Gastrocnemius medialis (tissue), 4 donors: ENCODE results near the gene TCF3. TPM values are rescaled to one million over a fixed set of nuclear protein-coding genes. Genes with fewer than 3 reads are reported as not detected.

Experiments used
- ATAC-seq, 2 donors: fragments of 150-250 bp; one replicate each; pipeline ENCODE4 v1.9.1; 2016
- DNase-seq, 2 donors: peaks; one replicate each; pipeline ENCODE4 v3.0.0-alpha.2; 2019
- H3K27ac ChIP-seq, 4 donors: fragments of 200-600 bp; sonication (generic); 1 replicate in 1 of 4; 2 replicates in 3 of 4; pipeline ENCODE4 v1.5.1; 2016 to 2018; ENCODE audit warnings: mild to moderate bottlenecking in 2 of 4, moderate library complexity in 1 of 4
- H3K27me3 ChIP-seq, 3 donors: fragments of 200-600 bp; sonication (generic) in 2 of 3; 1 replicate in 1 of 3; 2 replicates in 2 of 3; pipeline versions ENCODE4 v1.5.1 to v1.6.0; 2016 to 2019; ENCODE audit warnings: mild to moderate bottlenecking in 1 of 3, moderate library complexity in 1 of 3
- H3K36me3 ChIP-seq, 2 donors: fragments of 200-600 bp; sonication (generic) in 1 of 2; one replicate each; pipeline ENCODE4 v1.5.1; 2017 to 2018
- H3K4me1 ChIP-seq, 2 donors: fragments of 200-600 bp; sonication (generic) in 1 of 2; one replicate each; pipeline ENCODE4 v1.5.1; 2016 to 2017; ENCODE audit warnings: mild to moderate bottlenecking in 2 of 2
- H3K4me3 ChIP-seq, 4 donors: fragments of 200-600 bp; sonication (generic) in 3 of 4; 1 replicate in 1 of 4; 2 replicates in 3 of 4; pipeline ENCODE4 v1.5.1; 2016 to 2019; ENCODE audit warnings: mild to moderate bottlenecking in 2 of 4
- H3K9me3 ChIP-seq, 3 donors: fragments of 200-600 bp; sonication (generic) in 2 of 3; 1 replicate in 1 of 3; 2 replicates in 2 of 3; pipeline ENCODE4 v1.5.1; 2016 to 2019
- CTCF ChIP-seq, 5 experiments: fragments of 450-650 bp in 3 of 5; fragments of 200-600 bp in 2 of 5; sonication (generic) in 2 of 5; IDR thresholded peaks in 4 of 5; conservative IDR thresholded peaks in 1 of 5; 1 replicate in 4 of 5; 2 replicates in 1 of 5; pipeline ENCODE4 v1.5.1; 2016 to 2019; ENCODE audit warnings: antibody characterized with exemption in 5 of 5, mild to moderate bottlenecking in 3 of 5, moderate library complexity in 3 of 5
- POLR2A ChIP-seq, 2 donors: fragments of 450-650 bp; IDR thresholded peaks; one replicate each; pipeline ENCODE4 v1.6.1; 2017; ENCODE audit warnings: antibody characterized with exemption in 2 of 2, mild to moderate bottlenecking in 2 of 2, moderate library complexity in 2 of 2
- in situ Hi-C, 4 donors: fragments of 200-750 bp; cut with MboI; loops; one replicate each; pipeline versions ENCODE4 v1.15.0 to v1.8.0; 2017; ENCODE audit warnings: low sequenced_read_pairs in 4 of 4
- intact Hi-C: fragments of 100-400 bp; cut with DNase I; formaldehyde crosslinking; loops from one replicate; pipeline ENCODE4 v1.15.1; 2023; ENCODE audit warnings: low total_unique reads
- total RNA-seq, 4 donors: library from RNA; depleted of rRNA; stranded (reverse); fragments of >200 nt; gene quantifications; one replicate each; pipeline versions ENCODE4 v1.1.0 to v1.2.3, GENCODE V29; 2016

TCF3 gene
- total RNA-seq, 4 donors from 2014 or later: 22.0 to 58.6 (median 42.5) TPM

- Histone ChIP-seq H3K36me3 (peaks cover 0 to 10% of the 10 kb centered on the region in 2 donors), H3K4me3 (no peak overlapping the region), H3K4me1 (no peaks in the 10 kb centered on the region), H3K27me3 (no peaks in the 10 kb centered on the region), H3K9me3 (no peaks in the 10 kb centered on the region), H3K27ac (no peak overlapping the region)
- DNase-seq (no peak), ATAC-seq (no peak)
- intact Hi-C loops: no loop called here
- in situ Hi-C loops: no loop called here
- no peak for TF ChIP-seq POLR2A (IDR thresholded peaks at IDR 0.05)
- no peak for TF ChIP-seq CTCF (IDR thresholded peaks at IDR 0.05 in 4 of 5, conservative IDR thresholded peaks at IDR 0.05 in 1 of 5)
These were observed 20.8 kb downstream of the TCF3 start for GRCh38 chr19:1631557-1632100.

GRCh38 chr19:1630811-1631210 lies 21.6 kb downstream of the TCF3 start:
- H3K27ac ChIP-seq: no peak overlapping the region
- no peaks in the 10 kb centered on the region for H3K4me1 ChIP-seq
- no peak for DNase-seq
- H3K36me3 ChIP-seq: peaks cover 0 to 10% of the 10 kb centered on the region in 2 donors
- in situ Hi-C loops (no loop called here), intact Hi-C loops (no loop called here)
- H3K27me3 ChIP-seq: no peaks in the 10 kb centered on the region
- no peak for ATAC-seq
- H3K9me3 ChIP-seq: no peaks in the 10 kb centered on the region
- no peak overlapping the region for H3K4me3 ChIP-seq
- TF ChIP-seq POLR2A (IDR thresholded peaks at IDR 0.05): no peak
- TF ChIP-seq CTCF (IDR thresholded peaks at IDR 0.05 in 4 of 5, conservative IDR thresholded peaks at IDR 0.05 in 1 of 5): no peak

- in situ Hi-C loops (no loop called here), intact Hi-C loops (no loop called here)
- no peak overlapping the region for H3K4me3 ChIP-seq
- peaks cover 0 to 12% of the 10 kb centered on the region in 2 donors for H3K36me3 ChIP-seq
- ATAC-seq (no peak), DNase-seq (no peak)
- no peak overlapping the region for H3K27ac ChIP-seq
- H3K4me1 ChIP-seq: no peaks in the 10 kb centered on the region
- no peaks in the 10 kb centered on the region for H3K9me3 ChIP-seq
- TF ChIP-seq CTCF (IDR thresholded peaks at IDR 0.05 in 4 of 5, conservative IDR thresholded peaks at IDR 0.05 in 1 of 5): no peak
- no peak for TF ChIP-seq POLR2A (IDR thresholded peaks at IDR 0.05)
- no peaks in the 10 kb centered on the region for H3K27me3 ChIP-seq
These were observed 22.4 kb downstream of the TCF3 start for GRCh38 chr19:1630012-1630411.

- Histone ChIP-seq H3K27me3 (no peaks in the 10 kb centered on the region), H3K27ac (no peak overlapping the region), H3K9me3 (no peaks in the 10 kb centered on the region), H3K36me3 (peaks cover 0 to 7% of the 10 kb centered on the region in 2 donors), H3K4me1 (no peaks in the 10 kb centered on the region), H3K4me3 (no peak overlapping the region)
- in situ Hi-C loops (no loop called here), intact Hi-C loops (no loop called here)
- ATAC-seq (no peak), DNase-seq (no peak)
- TF ChIP-seq CTCF (IDR thresholded peaks at IDR 0.05 in 4 of 5, conservative IDR thresholded peaks at IDR 0.05 in 1 of 5) (no peak), POLR2A (IDR thresholded peaks at IDR 0.05) (no peak)
These were observed 23.1 kb downstream of the TCF3 start for GRCh38 chr19:1629256-1629808.

- intact Hi-C loops: no loop called here
- H3K27me3 ChIP-seq: no peaks in the 10 kb centered on the region
- peaks cover 0 to 10% of the 10 kb centered on the region in 2 donors for H3K36me3 ChIP-seq
- no peak overlapping the region for H3K27ac ChIP-seq
- ATAC-seq (no peak), DNase-seq (no peak)
- H3K9me3 ChIP-seq: no peaks in the 10 kb centered on the region
- TF ChIP-seq POLR2A (IDR thresholded peaks at IDR 0.05) (no peak), CTCF (IDR thresholded peaks at IDR 0.05 in 4 of 5, conservative IDR thresholded peaks at IDR 0.05 in 1 of 5) (no peak)
- in situ Hi-C loops: no loop called here
- no peak overlapping the region for H3K4me3 ChIP-seq
- H3K4me1 ChIP-seq: no peaks in the 10 kb centered on the region
These were observed 25.2 kb downstream of the TCF3 start for GRCh38 chr19:1627194-1627593.
